Right hindlimb (tissue), 1 donor: Measurements from ENCODE around the gene FGF16.
"Not testable (repeated sequence)": the region's sequence is repeated elsewhere in the genome, so short reads cannot be mapped to it uniquely, and the experiment has no call there.

Experiments
- DNase-seq: peaks from one replicate; pipeline ENCODE4 v3.0.0-alpha.2; 2018

FGF16 gene

GRCh38 chrX:77447653-77448569 lies 722 bp downstream of the FGF16 start:
- peak; percentile 22 for DNase-seq

GRCh38 chrX:77450415-77450814 lies 3.2 kb downstream of the FGF16 start:
- DNase-seq: no peak

- peak; percentile 54 for DNase-seq
Measured at GRCh38 chrX:77450996-77451395, 3.8 kb downstream of the FGF16 start.

GRCh38 chrX:77453190-77453589 lies 6.0 kb downstream of the FGF16 start:
- no peak for DNase-seq

GRCh38 chrX:77455437-77455836 lies 8.2 kb downstream of the FGF16 start:
- DNase-seq: no peak

GRCh38 chrX:77484045-77484444 lies 36.9 kb downstream of the FGF16 start:
- no peak for DNase-seq

- DNase-seq: peak; percentile 43
Measured at GRCh38 chrX:77493677-77494553, 46.7 kb downstream of the FGF16 start.

- DNase-seq: not testable (repeated sequence)
Measured at GRCh38 chrX:77500164-77500563, 53.0 kb downstream of the FGF16 start.

GRCh38 chrX:77502951-77503525 lies 55.8 kb downstream of the FGF16 start:
- DNase-seq: no peak

GRCh38 chrX:77505227-77505626 lies 58.0 kb downstream of the FGF16 start:
- no peak for DNase-seq
